Left ventricle myocardium inferior (tissue), 1 donor: ENCODE results near the gene TMEM143. TPM values are rescaled to one million over a fixed set of nuclear protein-coding genes. Genes with fewer than 3 reads are reported as not detected.

Source experiments
- DNase-seq: peaks from one replicate; pipeline ENCODE4 v3.0.0-alpha.2; 2020
- H3K27ac ChIP-seq: fragments of 200-600 bp; replicated peaks from 2 replicates; pipeline ENCODE4 v1.8.0; 2021
- H3K27me3 ChIP-seq: fragments of 200-600 bp; 2 replicates; pipeline ENCODE4 v1.8.0; 2021; ENCODE audit warnings: low read depth
- H3K36me3 ChIP-seq: fragments of 200-600 bp; 2 replicates; pipeline ENCODE4 v1.8.0; 2021
- H3K4me1 ChIP-seq: fragments of 200-600 bp; 2 replicates; pipeline ENCODE4 v1.8.0; 2021
- H3K4me3 ChIP-seq: fragments of 200-600 bp; 2 replicates; pipeline ENCODE4 v1.8.0; 2021; ENCODE audit warnings: mild to moderate bottlenecking, moderate library complexity
- H3K9me3 ChIP-seq: fragments of 200-600 bp; replicated peaks from 2 replicates; pipeline ENCODE4 v1.8.0; 2021
- CTCF ChIP-seq: fragments of 200-600 bp; IDR thresholded peaks from 2 replicates; pipeline ENCODE4 v1.8.0; 2021; ENCODE audit warnings: antibody characterized with exemption, mild to moderate bottlenecking, borderline replicate concordance
- intact Hi-C: fragments of 100-400 bp; cut with micrococcal nuclease; formaldehyde crosslinking; loops from one replicate; pipeline ENCODE4 v1.11.0; 2022
- total RNA-seq: library from RNA; stranded (reverse); fragmentation: NEBNext Ultra II Directional; extraction: Animal tissue kit (Norgen Biotek cat#: 25700); gene quantifications from one replicate; pipeline ENCODE4 v1.2.1, GENCODE V29; 2021
- donor health status: DM: no; HTN: yes; CAD: no; lungs with severe emphysema.

TMEM143 gene
- total RNA-seq, 1 donor from 2014 or later: 108 TPM

GRCh38 chr19:48344892-48345291, 18.8 kb downstream of the TMEM143 start:
- H3K36me3 ChIP-seq: peaks cover 25% of the 10 kb centered on the region
- no peaks in the 10 kb centered on the region for H3K9me3 ChIP-seq
- no peak overlapping the region for H3K4me3 ChIP-seq
- no peak for DNase-seq
- TF ChIP-seq CTCF: no peak
- no peak overlapping the region for H3K27ac ChIP-seq
- no peaks in the 10 kb centered on the region for H3K27me3 ChIP-seq
- intact Hi-C loops: no loop called here
- H3K4me1 ChIP-seq: peaks cover 8% of the 10 kb centered on the region

GRCh38 chr19:48342841-48343540, 20.7 kb downstream of the TMEM143 start:
- no peaks in the 10 kb centered on the region for H3K27me3 ChIP-seq
- no peak for TF ChIP-seq CTCF
- DNase-seq: no peak
- intact Hi-C loops: no loop called here
- H3K4me3 ChIP-seq: no peak overlapping the region
- H3K27ac ChIP-seq: no peak overlapping the region
- no peaks in the 10 kb centered on the region for H3K9me3 ChIP-seq
- H3K4me1 ChIP-seq: peaks cover 4% of the 10 kb centered on the region
- peaks cover 25% of the 10 kb centered on the region for H3K36me3 ChIP-seq

GRCh38 chr19:48342414-48342738, 21.4 kb downstream of the TMEM143 start:
- H3K36me3 ChIP-seq: peaks cover 25% of the 10 kb centered on the region
- H3K9me3 ChIP-seq: no peaks in the 10 kb centered on the region
- H3K4me3 ChIP-seq: no peak overlapping the region
- no peaks in the 10 kb centered on the region for H3K4me1 ChIP-seq
- no peak for DNase-seq
- H3K27ac ChIP-seq: no peak overlapping the region
- H3K27me3 ChIP-seq: no peaks in the 10 kb centered on the region
- intact Hi-C loops: no loop called here
- no peak for TF ChIP-seq CTCF

- peaks cover 25% of the 10 kb centered on the region for H3K36me3 ChIP-seq
- H3K4me3 ChIP-seq: no peak overlapping the region
- intact Hi-C loops: no loop called here
- DNase-seq: no peak
- no peaks in the 10 kb centered on the region for H3K4me1 ChIP-seq
- H3K27me3 ChIP-seq: no peaks in the 10 kb centered on the region
- no peak for TF ChIP-seq CTCF
- no peak overlapping the region for H3K27ac ChIP-seq
- H3K9me3 ChIP-seq: no peaks in the 10 kb centered on the region
Observed at GRCh38 chr19:48341515-48342413, 22.0 kb downstream of the TMEM143 start.

- intact Hi-C loops: no loop called here
- H3K36me3 ChIP-seq: peaks cover 25% of the 10 kb centered on the region
- H3K27ac ChIP-seq: no peak overlapping the region
- TF ChIP-seq CTCF: no peak
- no peaks in the 10 kb centered on the region for H3K9me3 ChIP-seq
- no peak overlapping the region for H3K4me3 ChIP-seq
- H3K27me3 ChIP-seq: no peaks in the 10 kb centered on the region
- DNase-seq: no peak
- H3K4me1 ChIP-seq: no peaks in the 10 kb centered on the region
Observed at GRCh38 chr19:48340995-48341394, 22.7 kb downstream of the TMEM143 start.
